Measurements from ENCODE around the gene ARFGEF2.

DNA sequence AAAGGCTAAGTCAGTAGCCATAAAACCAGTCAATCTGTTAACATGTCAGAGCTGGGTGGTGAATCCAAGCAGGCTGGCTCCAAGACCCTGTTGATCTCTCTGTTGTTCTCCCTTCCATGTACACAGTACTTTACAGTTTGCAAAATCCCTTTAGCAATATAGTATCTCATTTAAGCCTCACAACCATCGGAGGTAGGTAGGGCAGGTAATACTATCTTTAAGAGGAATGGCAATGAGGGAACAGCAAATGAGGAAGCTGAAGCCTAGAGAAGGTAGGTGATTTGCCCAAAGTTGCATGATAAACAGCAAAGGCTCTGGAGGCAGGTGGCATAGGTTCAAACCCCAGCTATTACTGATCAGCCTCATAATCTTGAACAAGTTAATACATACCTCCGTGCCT is 34.7 kb upstream of the ARFGEF2 start:
- TF ChIP-seq CTCF (IDR thresholded peaks at IDR 0.05) (no peak), POLR2AphosphoS5 (IDR thresholded peaks at IDR 0.05) (no peak)

All from esophagus muscularis mucosa (tissue), 3 donors.